DND-41 (cell line): Measurements from ENCODE around the gene SPSB4.

Source experiments
- ATAC-seq: fragments of 200-7000 bp; cut with Tn5 transposase; 3 replicates; pipeline ENCODE4 v1.9.1; 2021; ENCODE audit warnings: low read depth; ENCODE audit not compliant: insufficient read depth
- DNase-seq: peaks from one replicate; pipeline ENCODE4 v3.0.0-alpha.2; 2020
- H2AFZ ChIP-seq: 2 replicates; pipeline ENCODE4 v1.6.0; 2012; ENCODE audit warnings: low read depth, low read length
- H3K27ac ChIP-seq: 2 replicates; pipeline ENCODE4 v1.5.1; 2012; ENCODE audit warnings: low read length, inconsistent platforms
- H3K27me3 ChIP-seq: fragments of 200-600 bp; sonication (generic); 2 replicates; pipeline ENCODE4 v1.6.0; 2012; ENCODE audit warnings: low read length, mild to moderate bottlenecking, inconsistent platforms; ENCODE audit not compliant: insufficient read depth, poor library complexity
- H3K36me3 ChIP-seq: 2 replicates; pipeline ENCODE4 v1.5.1; 2012; ENCODE audit warnings: low read length, inconsistent platforms; ENCODE audit not compliant: insufficient read depth
- H3K4me1 ChIP-seq: 2 replicates; pipeline ENCODE4 v1.5.1; 2012; ENCODE audit warnings: mild to moderate bottlenecking, low read length; ENCODE audit not compliant: insufficient read depth
- H3K4me2 ChIP-seq: 2 replicates; pipeline ENCODE4 v1.6.0; 2012; ENCODE audit warnings: mild to moderate bottlenecking, moderate library complexity, low read length, inconsistent platforms; ENCODE audit not compliant: insufficient read depth
- H3K4me3 ChIP-seq, 2 experiments: fragments of 200-600 bp in 1 of 2; shearing (Covaris generic) in 1 of 2; 2 replicates each; pipeline ENCODE4 v1.5.1; 2012 to 2016; ENCODE audit warnings: inconsistent platforms in 2 of 2, low read length in 2 of 2, mild to moderate bottlenecking in 2 of 2, low read depth in 1 of 2, moderate library complexity in 1 of 2
- H3K79me2 ChIP-seq: 2 replicates; pipeline ENCODE4 v1.6.0; 2012; ENCODE audit warnings: low read length, inconsistent platforms; ENCODE audit not compliant: insufficient read depth
- H3K9ac ChIP-seq: 2 replicates; pipeline ENCODE4 v1.6.0; 2012; ENCODE audit warnings: low read depth, mild to moderate bottlenecking, inconsistent platforms, low read length, moderate library complexity
- H3K9me3 ChIP-seq: 2 replicates; pipeline ENCODE4 v1.5.1; 2012; ENCODE audit warnings: low read length, moderate library complexity, mild to moderate bottlenecking, inconsistent platforms; ENCODE audit not compliant: insufficient read depth, severe bottlenecking
- H4K20me1 ChIP-seq: 2 replicates; pipeline ENCODE4 v1.6.0; 2012; ENCODE audit warnings: low read length; ENCODE audit not compliant: insufficient read depth
- EZH2 ChIP-seq: IDR thresholded peaks from 3 replicates; pipeline ENCODE4 v1.6.1; 2012; ENCODE audit warnings: borderline replicate concordance, low read depth, mild to moderate bottlenecking, moderate library complexity, low read length, inconsistent platforms; ENCODE audit not compliant: severe bottlenecking
- TF ChIP-seq, protein P1 (sequence below): IDR thresholded peaks from 2 replicates; pipeline ENCODE4 v1.5.1; 2012; ENCODE audit warnings: borderline replicate concordance, low read length, moderate library complexity, mild to moderate bottlenecking; ENCODE audit not compliant: poor library complexity, severe bottlenecking; ENCODE audit errors: extremely low read depth

SPSB4 gene

DNA sequence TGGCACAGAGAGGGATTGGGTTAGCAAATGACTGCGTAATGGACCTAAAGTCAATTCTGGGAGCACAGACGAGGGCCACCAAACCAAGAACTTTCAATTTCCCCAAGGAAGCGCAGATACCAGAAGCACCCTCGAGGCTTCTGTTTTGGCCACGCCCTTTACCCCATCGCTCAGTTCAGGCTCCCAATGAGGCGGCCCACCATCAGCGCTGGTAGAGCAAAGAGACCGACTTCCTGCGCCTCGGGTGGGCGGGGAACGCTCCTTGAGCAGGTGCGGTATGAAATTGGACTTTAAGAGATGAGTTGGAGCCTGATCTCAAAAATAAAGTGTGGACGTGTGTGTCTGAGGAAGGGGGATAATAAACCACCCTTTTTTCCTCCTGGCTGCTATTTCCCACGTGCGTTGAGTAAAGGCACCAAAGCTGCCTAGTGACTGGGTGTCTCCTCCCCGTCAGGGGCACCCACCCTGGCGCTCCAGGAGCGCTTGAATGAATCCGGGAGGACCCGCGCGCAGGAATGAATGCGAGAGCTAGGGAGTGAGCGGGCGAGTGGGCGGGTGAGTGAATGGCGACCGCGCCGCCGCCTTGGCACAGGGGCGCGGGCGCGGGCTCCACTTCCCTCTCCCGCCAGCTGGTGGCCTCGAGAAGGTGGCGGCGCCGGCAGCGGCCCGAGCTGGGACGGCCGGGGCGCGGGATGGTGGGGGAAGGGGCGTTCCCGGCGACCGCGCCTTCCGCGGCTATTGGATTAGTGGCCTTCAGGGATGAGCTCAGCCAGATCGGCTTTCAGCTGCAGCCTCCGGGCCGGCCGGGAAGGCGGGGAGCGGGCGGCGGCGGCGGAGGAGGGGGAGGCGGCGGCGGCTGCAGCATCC lies at the start of gene SPSB4:
Gene SPSB4, plus strand, starts transcription at position 772 of the 867 bp plus-strand sequence. CDS start 14,758 bp downstream, outside the sequence.
- peak within 1 kb of the TSS; percentile 76 for H2AFZ ChIP-seq
- peak within 1 kb of the TSS; percentile 79 for H3K27ac ChIP-seq
- peak within 1 kb of the TSS; percentile 93 for H3K4me2 ChIP-seq
- H3K79me2 ChIP-seq: peaks cover 40% of the 10 kb centered on the region
- TF ChIP-seq EZH2: no peak
- TF ChIP-seq, protein P1, sequence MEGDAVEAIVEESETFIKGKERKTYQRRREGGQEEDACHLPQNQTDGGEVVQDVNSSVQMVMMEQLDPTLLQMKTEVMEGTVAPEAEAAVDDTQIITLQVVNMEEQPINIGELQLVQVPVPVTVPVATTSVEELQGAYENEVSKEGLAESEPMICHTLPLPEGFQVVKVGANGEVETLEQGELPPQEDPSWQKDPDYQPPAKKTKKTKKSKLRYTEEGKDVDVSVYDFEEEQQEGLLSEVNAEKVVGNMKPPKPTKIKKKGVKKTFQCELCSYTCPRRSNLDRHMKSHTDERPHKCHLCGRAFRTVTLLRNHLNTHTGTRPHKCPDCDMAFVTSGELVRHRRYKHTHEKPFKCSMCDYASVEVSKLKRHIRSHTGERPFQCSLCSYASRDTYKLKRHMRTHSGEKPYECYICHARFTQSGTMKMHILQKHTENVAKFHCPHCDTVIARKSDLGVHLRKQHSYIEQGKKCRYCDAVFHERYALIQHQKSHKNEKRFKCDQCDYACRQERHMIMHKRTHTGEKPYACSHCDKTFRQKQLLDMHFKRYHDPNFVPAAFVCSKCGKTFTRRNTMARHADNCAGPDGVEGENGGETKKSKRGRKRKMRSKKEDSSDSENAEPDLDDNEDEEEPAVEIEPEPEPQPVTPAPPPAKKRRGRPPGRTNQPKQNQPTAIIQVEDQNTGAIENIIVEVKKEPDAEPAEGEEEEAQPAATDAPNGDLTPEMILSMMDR: peak; percentile 53
- peak within 1 kb of the TSS; percentile 71 to 89 for H3K4me3 ChIP-seq
- peaks cover 34% of the 10 kb centered on the region for H3K4me1 ChIP-seq
- H4K20me1 ChIP-seq: peaks cover 8% of the 10 kb centered on the region; the same call in 1 of the 2 replicates
- peak; percentile 82 for DNase-seq
- H3K27me3 ChIP-seq: peaks cover 16% of the 10 kb centered on the region
- H3K9ac ChIP-seq: peak within 1 kb of the TSS; percentile 69
- no peaks in the 10 kb centered on the region for H3K9me3 ChIP-seq
- peak; percentile 84 for ATAC-seq
- H3K36me3 ChIP-seq: peaks cover 3% of the 10 kb centered on the region; the same call in 1 of the 2 replicates

GRCh38 chr3:141006344-141006743 lies 44.8 kb upstream of the SPSB4 start:
- no peak for ATAC-seq
- Histone ChIP-seq H3K36me3 (no peaks in the 10 kb centered on the region), H3K4me3 (no peak overlapping the region), H3K9ac (no peak overlapping the region), H2AFZ (no peak overlapping the region), H3K4me1 (peaks cover 6% of the 10 kb centered on the region), H3K4me2 (no peak overlapping the region), H4K20me1 (no peaks in the 10 kb centered on the region), H3K9me3 (no peaks in the 10 kb centered on the region), H3K79me2 (no peaks in the 10 kb centered on the region), H3K27ac (no peak overlapping the region), H3K27me3 (no peaks in the 10 kb centered on the region)
- DNase-seq: no peak
- TF ChIP-seq EZH2: no peak
- TF ChIP-seq, protein P1: no peak

GRCh38 chr3:141009496-141009895 lies 41.7 kb upstream of the SPSB4 start:
- no peaks in the 10 kb centered on the region for H4K20me1 ChIP-seq
- no peaks in the 10 kb centered on the region for H3K79me2 ChIP-seq
- DNase-seq (no peak), ATAC-seq (no peak)
- peaks cover 23% of the 10 kb centered on the region for H3K4me1 ChIP-seq
- TF ChIP-seq, protein P1: no peak
- TF ChIP-seq EZH2: no peak
- H3K27me3 ChIP-seq: no peaks in the 10 kb centered on the region
- H3K4me3 ChIP-seq: no peak overlapping the region
- H3K4me2 ChIP-seq: no peak overlapping the region
- H3K36me3 ChIP-seq: no peaks in the 10 kb centered on the region
- no peak overlapping the region for H3K9ac ChIP-seq
- H2AFZ ChIP-seq: no peak overlapping the region
- H3K9me3 ChIP-seq: no peaks in the 10 kb centered on the region
- H3K27ac ChIP-seq: no peak overlapping the region
